Activated CD8-positive, alpha-beta memory T cell treated with anti-CD3 and anti-CD28 coated beads for 1 hour (primary cell): ENCODE data around the gene SUSD4.
"Not testable (repeated sequence)": the region's sequence is repeated elsewhere in the genome, so short reads cannot be mapped to it uniquely, and the experiment has no call there.

Experiments used
- DNase-seq, 2 donors: peaks; one replicate each; pipeline ENCODE4 v3.0.0-alpha.2; 2020; ENCODE audit warnings: low read depth in 1 of 2; ENCODE audit errors: extremely low read depth in 1 of 2

SUSD4 gene

GRCh38 chr1:223363856-223364684, at the start of gene SUSD4:
Gene SUSD4 (minus strand): TSS chr1:223364176. CDS start chr1:223363425, 751 bp downstream.
- peak in 1 of 2 donors; percentile 60 for DNase-seq

GRCh38 chr1:223413216-223413615, 49.2 kb upstream of the SUSD4 start:
- DNase-seq = no peak

- DNase-seq = no peak
These were observed 47.7 kb upstream of the SUSD4 start for GRCh38 chr1:223411710-223412109.

GRCh38 chr1:223411309-223411708, 47.3 kb upstream of the SUSD4 start:
- no peak for DNase-seq

- DNase-seq = no peak
These were observed 46.1 kb upstream of the SUSD4 start for GRCh38 chr1:223410036-223410435.

- DNase-seq = no peak
These were observed 41.5 kb upstream of the SUSD4 start for GRCh38 chr1:223405507-223405906.

GRCh38 chr1:223403184-223403815, 39.3 kb upstream of the SUSD4 start:
- DNase-seq = no peak

GRCh38 chr1:223402790-223403142, 38.8 kb upstream of the SUSD4 start:
- DNase-seq = no peak

- DNase-seq = no peak
These were observed 38.2 kb upstream of the SUSD4 start for GRCh38 chr1:223401873-223402789.

- not testable (repeated sequence) for DNase-seq
These were observed 35.4 kb upstream of the SUSD4 start for GRCh38 chr1:223399393-223399792.

- no peak for DNase-seq
These were observed 30.7 kb upstream of the SUSD4 start for GRCh38 chr1:223394706-223395105.

GRCh38 chr1:223394242-223394641, 30.3 kb upstream of the SUSD4 start:
- no peak for DNase-seq

- DNase-seq = no peak
These were observed 29.6 kb upstream of the SUSD4 start, which contains the start of gene CCDC185 for GRCh38 chr1:223393275-223394214. Gene CCDC185 (plus strand): TSS chr1:223393415. CDS start chr1:223393476, 61 bp downstream.

GRCh38 chr1:223390618-223391017, 26.6 kb upstream of the SUSD4 start:
- DNase-seq = no peak

- no peak for DNase-seq
These were observed 22.0 kb upstream of the SUSD4 start for GRCh38 chr1:223386013-223386412.

GRCh38 chr1:223378754-223379153, 14.8 kb upstream of the SUSD4 start:
- no peak for DNase-seq

- DNase-seq = no peak
These were observed 10.2 kb upstream of the SUSD4 start for GRCh38 chr1:223374064-223374610.

GRCh38 chr1:223364685-223365382, 858 bp upstream of the SUSD4 start:
- peak in 1 of 2 donors; percentile 1 for DNase-seq
